SU-DHL-6 (cell line): Measurements from ENCODE around the gene ARVCF.
A peak's percentile ranks its signal among the peaks of the same experiment; 100 is the strongest.

ENCODE experiments used
- H2AFZ ChIP-seq: fragments of 200-600 bp; sonication (generic); 2 replicates; pipeline ENCODE4 v1.6.1; 2014; ENCODE audit warnings: low read depth, mild to moderate bottlenecking, moderate library complexity, mixed read lengths, antibody characterized with exemption, low read length; ENCODE audit not compliant: severe bottlenecking
- H3F3A ChIP-seq: fragments of 200-600 bp; shearing (Covaris generic); 2 replicates; pipeline ENCODE4 v1.6.0; 2016; ENCODE audit warnings: antibody characterized with exemption, mild to moderate bottlenecking; ENCODE audit not compliant: insufficient read depth
- H3K27ac ChIP-seq: fragments of 200-600 bp; sonication (generic); 2 replicates; pipeline ENCODE4 v1.5.1; 2016; ENCODE audit warnings: low read depth, mild to moderate bottlenecking, low read length, moderate library complexity, mixed read lengths
- H3K27me3 ChIP-seq: fragments of 200-600 bp; sonication (generic), shearing (Covaris generic); 2 replicates; pipeline ENCODE4 v1.6.0; 2014; ENCODE audit warnings: mild to moderate bottlenecking, low read length
- H3K36me3 ChIP-seq: fragments of 200-600 bp; sonication (generic); 2 replicates; pipeline ENCODE4 v1.6.1; 2014; ENCODE audit warnings: mild to moderate bottlenecking, low read length, mixed read lengths
- H3K4me2 ChIP-seq: fragments of 300-600, 200-600 bp; shearing (Covaris generic), sonication (generic); 2 replicates; pipeline ENCODE4 v1.6.0; 2014; ENCODE audit warnings: low read length, low read depth, mild to moderate bottlenecking; ENCODE audit not compliant: poor library complexity, severe bottlenecking
- H3K4me3 ChIP-seq: fragments of 200-600 bp; sonication (generic); 2 replicates; pipeline ENCODE4 v1.5.1; 2014; ENCODE audit warnings: antibody characterized with exemption, low read length, mild to moderate bottlenecking, mixed read lengths; ENCODE audit not compliant: insufficient read depth, poor library complexity, severe bottlenecking
- H3K79me2 ChIP-seq: fragments of 200-600 bp; sonication (generic); 2 replicates; pipeline ENCODE4 v1.6.1; 2014; ENCODE audit warnings: mild to moderate bottlenecking, low read length, moderate library complexity; ENCODE audit not compliant: insufficient read depth
- H3K9ac ChIP-seq: fragments of 200-600 bp; sonication (generic); 2 replicates; pipeline ENCODE4 v1.7.0; 2014; ENCODE audit warnings: mild to moderate bottlenecking, low read length
- H3K9me2 ChIP-seq: fragments of 200-600 bp; sonication (generic); replicated peaks from 2 replicates; pipeline ENCODE4 v1.6.1; 2014; ENCODE audit warnings: low read length; ENCODE audit not compliant: insufficient read depth
- H3K9me3 ChIP-seq: fragments of 200-600 bp; sonication (generic); 2 replicates; pipeline ENCODE4 v1.6.1; 2014; ENCODE audit warnings: low read length, mixed read lengths; ENCODE audit not compliant: insufficient read depth
- H4K20me1 ChIP-seq: fragments of 200-600 bp; sonication (generic); 2 replicates; pipeline ENCODE4 v1.6.1; 2014; ENCODE audit warnings: low read depth, mild to moderate bottlenecking, antibody characterized with exemption, low read length, moderate library complexity, mixed read lengths
- EZH2phosphoT487 ChIP-seq: fragments of 200-600 bp; sonication (generic), shearing (Covaris generic); conservative IDR thresholded peaks from 2 replicates; pipeline ENCODE4 v1.6.1; 2018; ENCODE audit warnings: mild to moderate bottlenecking, antibody characterized with exemption, low read length, moderate library complexity, mixed read lengths
- TF ChIP-seq, protein P1 (sequence below): fragments of 200-600 bp; sonication (generic); IDR thresholded peaks from one replicate; pipeline ENCODE4 v1.5.1; 2017; ENCODE audit warnings: antibody characterized with exemption, mild to moderate bottlenecking, low read length, moderate library complexity; ENCODE audit not compliant: insufficient read depth, poor library complexity, severe bottlenecking

The ARVCF gene

DNA sequence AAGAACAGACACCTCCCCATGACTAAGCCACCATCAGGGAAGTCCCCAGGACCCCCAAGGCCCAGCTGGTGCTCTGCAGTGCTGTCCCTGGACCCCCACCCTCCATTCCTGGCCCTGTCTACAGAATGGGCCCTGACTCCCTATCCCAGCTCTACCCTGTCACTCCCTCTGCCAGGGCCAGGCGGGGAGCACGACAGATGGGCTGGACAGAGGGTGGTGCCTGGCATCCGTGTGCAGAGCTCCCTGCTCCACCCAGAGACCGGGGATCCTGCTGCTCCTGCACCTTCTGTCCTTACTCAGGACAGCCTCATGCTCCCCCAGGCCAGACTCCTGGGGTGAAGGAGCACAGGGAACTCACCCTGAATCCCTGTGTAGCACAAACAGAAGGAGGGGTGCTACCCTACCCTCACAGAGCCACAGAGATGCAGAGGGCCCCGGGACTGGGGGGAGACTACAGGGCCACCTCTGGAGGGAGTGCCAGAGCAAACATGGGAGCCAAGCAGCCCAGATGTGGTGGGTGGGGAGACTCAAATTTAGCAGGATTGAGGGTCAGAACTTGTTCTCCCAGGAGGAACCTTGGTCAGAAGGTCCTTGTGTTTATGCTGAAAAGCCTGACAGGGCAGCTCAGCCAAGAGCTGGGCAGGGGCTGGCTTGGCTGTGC is 2.0 kb downstream of the ARVCF start:
- TF ChIP-seq, protein P1, sequence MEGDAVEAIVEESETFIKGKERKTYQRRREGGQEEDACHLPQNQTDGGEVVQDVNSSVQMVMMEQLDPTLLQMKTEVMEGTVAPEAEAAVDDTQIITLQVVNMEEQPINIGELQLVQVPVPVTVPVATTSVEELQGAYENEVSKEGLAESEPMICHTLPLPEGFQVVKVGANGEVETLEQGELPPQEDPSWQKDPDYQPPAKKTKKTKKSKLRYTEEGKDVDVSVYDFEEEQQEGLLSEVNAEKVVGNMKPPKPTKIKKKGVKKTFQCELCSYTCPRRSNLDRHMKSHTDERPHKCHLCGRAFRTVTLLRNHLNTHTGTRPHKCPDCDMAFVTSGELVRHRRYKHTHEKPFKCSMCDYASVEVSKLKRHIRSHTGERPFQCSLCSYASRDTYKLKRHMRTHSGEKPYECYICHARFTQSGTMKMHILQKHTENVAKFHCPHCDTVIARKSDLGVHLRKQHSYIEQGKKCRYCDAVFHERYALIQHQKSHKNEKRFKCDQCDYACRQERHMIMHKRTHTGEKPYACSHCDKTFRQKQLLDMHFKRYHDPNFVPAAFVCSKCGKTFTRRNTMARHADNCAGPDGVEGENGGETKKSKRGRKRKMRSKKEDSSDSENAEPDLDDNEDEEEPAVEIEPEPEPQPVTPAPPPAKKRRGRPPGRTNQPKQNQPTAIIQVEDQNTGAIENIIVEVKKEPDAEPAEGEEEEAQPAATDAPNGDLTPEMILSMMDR, result no peak
- TF ChIP-seq EZH2phosphoT487, result no peak
- no peaks in the 10 kb centered on the region for H3K79me2 ChIP-seq
- H3K9ac ChIP-seq, result no peak overlapping the region
- H4K20me1 ChIP-seq, result no peaks in the 10 kb centered on the region
- no peak overlapping the region for H3K4me2 ChIP-seq
- H3K9me2 ChIP-seq, result no peaks in the 10 kb centered on the region
- no peak overlapping the region for H3K4me3 ChIP-seq
- no peaks in the 10 kb centered on the region for H3F3A ChIP-seq
- H3K27ac ChIP-seq, result no peak overlapping the region
- H3K9me3 ChIP-seq, result no peaks in the 10 kb centered on the region
- H2AFZ ChIP-seq, result no peak overlapping the region
- no peaks in the 10 kb centered on the region for H3K36me3 ChIP-seq
- no peaks in the 10 kb centered on the region for H3K27me3 ChIP-seq

DNA sequence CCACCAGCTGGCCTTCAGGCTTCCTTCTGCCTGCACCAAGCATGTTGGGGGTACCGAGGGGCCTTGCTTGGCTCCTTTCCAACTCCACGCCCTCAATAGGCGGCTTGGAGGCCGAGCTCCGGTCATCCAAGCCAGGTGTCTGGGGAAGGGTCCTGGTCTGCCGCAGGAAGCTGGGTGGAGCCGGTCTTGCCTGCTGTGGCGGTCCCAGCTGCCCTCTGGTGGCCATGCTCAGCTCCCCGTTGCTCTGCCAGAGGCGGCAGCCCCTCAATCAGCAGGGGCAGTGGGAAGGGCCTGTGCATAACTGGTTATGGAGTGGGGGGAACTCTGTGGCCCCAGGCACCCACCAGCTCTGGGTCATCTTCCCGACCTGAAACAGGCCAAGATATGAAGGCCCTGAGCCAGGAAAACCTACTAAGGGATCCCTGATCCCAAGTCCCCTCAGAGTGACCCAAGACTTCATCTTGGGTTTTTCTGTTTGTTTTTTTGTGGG is 3.2 kb downstream of the ARVCF start:
- Histone ChIP-seq H3K79me2 (no peaks in the 10 kb centered on the region), H3K36me3 (no peaks in the 10 kb centered on the region), H4K20me1 (no peaks in the 10 kb centered on the region), H3K27me3 (no peaks in the 10 kb centered on the region), H3K9me3 (no peaks in the 10 kb centered on the region), H3K9me2 (no peaks in the 10 kb centered on the region), H3K4me2 (no peak overlapping the region), H2AFZ (no peak overlapping the region), H3K9ac (no peak overlapping the region), H3K4me3 (no peak overlapping the region), H3K27ac (no peak overlapping the region), H3F3A (no peaks in the 10 kb centered on the region)
- no peak for TF ChIP-seq EZH2phosphoT487
- TF ChIP-seq, protein P1, result peak; percentile 30

DNA sequence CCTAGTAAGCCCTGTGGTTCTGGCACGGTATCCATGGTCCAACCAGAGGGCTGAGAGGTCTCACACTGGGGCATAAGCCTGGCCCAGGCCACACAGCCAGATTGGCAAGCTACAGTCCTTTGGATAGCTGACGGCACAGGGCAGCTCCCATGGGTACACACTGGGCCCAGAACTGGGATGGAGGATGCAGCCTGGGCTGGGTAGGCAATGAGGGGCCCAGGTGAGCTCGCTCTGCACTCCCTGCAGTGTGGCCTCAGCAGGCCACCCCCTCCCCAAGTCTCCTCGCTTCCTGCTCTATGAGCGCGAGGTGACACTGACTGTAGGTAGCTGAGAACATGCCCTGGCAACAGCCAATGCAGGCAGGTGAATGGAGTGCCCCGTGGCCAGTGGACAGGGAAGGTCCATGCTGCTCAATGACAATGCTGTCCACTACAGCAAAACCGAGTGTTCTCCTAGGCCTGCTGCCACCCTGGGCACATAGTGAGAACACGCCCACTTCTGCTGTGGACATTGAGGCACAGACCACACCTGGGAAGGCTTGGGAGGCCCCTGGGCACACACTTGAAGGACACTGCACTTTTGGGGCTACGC is 3.8 kb downstream of the ARVCF start:
- no peak overlapping the region for H3K4me3 ChIP-seq
- H4K20me1 ChIP-seq, result no peaks in the 10 kb centered on the region
- no peaks in the 10 kb centered on the region for H3K9me3 ChIP-seq
- H3K36me3 ChIP-seq, result no peaks in the 10 kb centered on the region
- no peak overlapping the region for H3K9ac ChIP-seq
- no peaks in the 10 kb centered on the region for H3K27me3 ChIP-seq
- H3K79me2 ChIP-seq, result no peaks in the 10 kb centered on the region
- no peaks in the 10 kb centered on the region for H3K9me2 ChIP-seq
- TF ChIP-seq, protein P1, result no peak
- TF ChIP-seq EZH2phosphoT487, result no peak
- H2AFZ ChIP-seq, result no peak overlapping the region
- no peaks in the 10 kb centered on the region for H3F3A ChIP-seq
- H3K27ac ChIP-seq, result no peak overlapping the region
- no peak overlapping the region for H3K4me2 ChIP-seq
